GM18858 (cell line): Measurements from ENCODE around the gene LPIN1.
"Not testable (repeated sequence)": the region's sequence is repeated elsewhere in the genome, so short reads cannot be mapped to it uniquely, and the experiment has no call there.

Experiments
- ATAC-seq: cut with Tn5 transposase; IDR thresholded peaks from one replicate; pipeline ENCODE4 v1.9.1; 2021; ENCODE audit not compliant: unreplicated experiment

LPIN1 gene

GRCh38 chr2:11743846-11744553, 2.4 kb upstream of the LPIN1 start:
- ATAC-seq: peak; percentile 59

GRCh38 chr2:11744631-11745394, 1.6 kb upstream of the LPIN1 start:
- no peak for ATAC-seq

- ATAC-seq: no peak
These were observed 638 bp upstream of the LPIN1 start for GRCh38 chr2:11745613-11746375.

GRCh38 chr2:11746807-11747459, 501 bp downstream of the LPIN1 start:
- ATAC-seq: no peak

- ATAC-seq: no peak
These were observed 1.8 kb downstream of the LPIN1 start for GRCh38 chr2:11748018-11748860.

- ATAC-seq: no peak
These were observed 2.6 kb downstream of the LPIN1 start for GRCh38 chr2:11748861-11749645.

- ATAC-seq: no peak
These were observed 3.4 kb downstream of the LPIN1 start for GRCh38 chr2:11749646-11750349.

- ATAC-seq: peak; percentile 29
These were observed 4.0 kb downstream of the LPIN1 start for GRCh38 chr2:11750422-11750821.

- no peak for ATAC-seq
These were observed 4.5 kb downstream of the LPIN1 start for GRCh38 chr2:11750917-11751316.

- ATAC-seq: no peak
These were observed 6.5 kb downstream of the LPIN1 start for GRCh38 chr2:11752906-11753305.

- ATAC-seq: peak; percentile 84
These were observed 7.0 kb downstream of the LPIN1 start for GRCh38 chr2:11753452-11753885.

GRCh38 chr2:11753886-11754699, 7.7 kb downstream of the LPIN1 start:
- ATAC-seq: peak; percentile 10

- ATAC-seq: no peak
These were observed 8.2 kb downstream of the LPIN1 start for GRCh38 chr2:11754700-11755015.

- no peak for ATAC-seq
These were observed 10.7 kb downstream of the LPIN1 start for GRCh38 chr2:11757101-11757500.

GRCh38 chr2:11758187-11758586, 11.8 kb downstream of the LPIN1 start:
- no peak for ATAC-seq

- no peak for ATAC-seq
These were observed 12.2 kb downstream of the LPIN1 start for GRCh38 chr2:11758647-11759046.

GRCh38 chr2:11759182-11759975, 12.9 kb downstream of the LPIN1 start:
- ATAC-seq: not testable (repeated sequence)
